ENCODE measurements around the gene RILPL1.
A peak's percentile ranks its signal among the peaks of the same experiment; 100 is the strongest.
"Not testable (repeated sequence)": the region's sequence is repeated elsewhere in the genome, so short reads cannot be mapped to it uniquely, and the experiment has no call there.

Gene RILPL1

DNA sequence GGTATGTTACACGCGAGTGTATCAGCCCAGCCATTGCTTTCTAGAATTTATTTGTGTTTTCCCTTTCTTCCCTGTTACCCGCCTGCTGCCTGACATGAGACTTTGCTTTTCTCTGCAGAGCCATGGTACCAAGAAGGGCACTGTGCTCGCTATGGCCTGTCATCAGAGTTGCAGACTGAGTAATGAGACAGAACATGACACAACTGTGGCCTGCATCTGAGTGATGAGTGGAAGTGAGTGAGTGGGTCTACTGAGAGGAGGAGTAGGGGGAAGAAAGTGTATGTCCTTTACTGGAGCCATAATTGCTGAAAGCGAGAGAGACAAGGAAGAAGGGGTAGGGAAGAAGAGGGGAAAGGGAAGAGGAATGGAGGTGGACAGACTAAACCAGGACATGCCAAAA lies 2.9 kb downstream of the RILPL1 start:
- peak in 1 of 56 donors; percentile 4 for DNase-seq

GRCh38 chr12:123529686-123530085 lies 3.8 kb downstream of the RILPL1 start:
- no peak for DNase-seq

DNA sequence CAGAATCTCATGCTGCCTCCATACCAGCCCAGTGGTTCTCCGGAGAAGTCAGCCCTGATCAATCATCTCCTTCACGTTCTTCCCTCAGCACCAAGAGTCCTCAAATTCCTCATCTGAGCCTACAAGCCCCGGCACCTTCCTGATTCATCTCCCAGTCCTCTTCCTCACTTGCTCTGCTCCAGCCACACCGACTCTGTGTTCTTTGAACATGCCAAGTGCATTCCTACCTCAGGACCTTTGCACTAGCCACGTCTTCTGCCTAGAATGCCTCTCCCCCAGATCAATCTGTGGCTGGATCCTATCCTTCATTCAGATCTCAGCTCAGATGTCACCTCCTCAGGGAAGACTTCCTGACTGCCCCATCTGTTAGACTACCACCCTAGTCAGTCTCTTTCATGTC lies 4.7 kb downstream of the RILPL1 start:
- DNase-seq = no peak

GRCh38 chr12:123526542-123527080 lies 6.9 kb downstream of the RILPL1 start:
- DNase-seq = no peak

- no peak for DNase-seq
These were observed 9.1 kb downstream of the RILPL1 start for GRCh38 chr12:123524378-123524777.

GRCh38 chr12:123523518-123523917 lies 10.0 kb downstream of the RILPL1 start:
- no peak for DNase-seq

- no peak for DNase-seq
These were observed 11.4 kb downstream of the RILPL1 start for GRCh38 chr12:123522164-123522563.

DNA sequence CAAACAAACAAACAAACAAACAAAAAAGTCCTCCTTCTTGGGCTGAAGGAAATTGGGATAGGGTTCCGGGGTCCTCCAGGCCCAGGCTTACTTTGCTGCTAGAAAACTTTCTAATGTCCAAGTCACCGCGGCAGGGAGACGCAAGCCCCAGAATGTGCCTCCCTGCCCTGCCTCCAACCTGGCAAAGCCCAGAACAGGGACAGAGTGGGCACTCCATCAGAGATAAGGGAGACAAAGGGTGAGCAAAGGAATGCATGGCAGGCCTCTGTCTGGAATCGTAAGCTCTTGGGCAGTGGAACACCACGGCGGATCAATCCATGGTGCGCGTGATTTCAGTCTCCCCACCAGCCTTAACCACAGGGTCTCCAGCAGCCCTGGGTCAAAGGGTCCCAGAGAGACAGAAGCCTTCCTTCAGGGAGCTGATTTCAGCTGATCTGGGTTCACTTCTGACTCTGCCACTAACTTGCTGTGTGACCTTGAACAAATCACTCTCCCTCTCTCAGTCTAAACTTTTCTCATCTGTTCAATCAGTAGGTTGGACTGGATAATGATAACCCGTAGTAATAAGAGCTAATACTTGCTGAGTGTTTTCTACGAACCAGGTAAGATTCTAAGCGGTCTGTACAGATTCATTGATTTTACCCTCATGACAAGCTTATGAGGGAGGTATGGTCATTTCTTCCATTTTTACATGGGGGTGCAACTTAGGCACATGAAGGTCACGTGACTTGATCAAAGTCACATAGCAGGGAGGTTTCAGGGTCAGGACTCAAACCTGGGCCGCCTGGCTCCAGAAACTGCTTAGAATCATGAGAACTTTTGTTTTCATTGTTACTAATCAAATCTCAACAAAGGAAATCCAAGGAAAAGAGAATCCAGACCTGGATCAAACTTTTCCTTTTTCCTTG lies 12.7 kb downstream of the RILPL1 start:
- no peak for DNase-seq

DNA sequence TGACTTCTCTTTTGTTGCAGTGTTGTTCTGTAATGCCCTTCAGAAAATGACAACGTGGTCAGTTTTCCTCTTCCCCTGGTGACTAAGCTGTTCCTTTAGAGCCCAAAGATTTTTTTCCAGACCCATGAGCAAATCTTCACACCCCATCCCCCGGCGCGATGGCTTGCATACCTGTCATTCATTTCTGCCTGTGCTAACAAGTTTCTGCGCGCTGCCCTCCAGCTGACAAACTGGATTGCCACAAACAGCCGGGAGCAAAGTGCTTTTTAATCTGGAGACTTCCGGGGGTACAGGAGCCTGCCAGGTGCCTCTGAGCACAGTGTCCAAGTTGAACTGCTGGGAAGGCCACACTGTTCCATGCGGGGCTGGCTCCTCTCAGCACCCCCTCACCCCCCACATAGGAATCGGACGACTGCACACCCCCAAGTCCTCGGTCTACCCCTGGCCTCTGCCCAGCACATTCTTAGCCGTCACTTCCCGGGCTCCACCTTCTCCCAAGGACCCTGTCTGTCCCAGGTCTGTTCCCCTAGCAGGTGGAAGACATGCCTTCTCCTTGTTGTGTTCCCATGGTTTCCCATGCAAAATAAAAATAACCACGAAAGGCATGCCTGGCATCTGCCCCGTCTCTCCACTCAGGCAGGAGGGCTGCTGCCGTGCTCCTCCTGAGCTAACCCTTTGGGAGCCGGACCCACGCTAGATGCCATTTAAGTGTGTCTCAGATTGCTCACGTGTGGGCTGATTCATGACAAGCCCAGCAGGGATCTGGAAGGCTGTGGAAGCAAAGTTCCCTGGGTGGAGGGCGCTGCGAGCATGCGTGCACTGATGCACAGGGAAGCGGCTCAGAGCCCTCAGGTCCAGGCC lies 14.1 kb downstream of the RILPL1 start:
- DNase-seq = peak in 15 of 56 donors; percentile 8 to 48 (median 14)

GRCh38 chr12:123516216-123516780 lies 17.2 kb downstream of the RILPL1 start:
- no peak for DNase-seq

GRCh38 chr12:123514582-123515221 lies 18.8 kb downstream of the RILPL1 start:
- DNase-seq = not testable (repeated sequence)

DNA sequence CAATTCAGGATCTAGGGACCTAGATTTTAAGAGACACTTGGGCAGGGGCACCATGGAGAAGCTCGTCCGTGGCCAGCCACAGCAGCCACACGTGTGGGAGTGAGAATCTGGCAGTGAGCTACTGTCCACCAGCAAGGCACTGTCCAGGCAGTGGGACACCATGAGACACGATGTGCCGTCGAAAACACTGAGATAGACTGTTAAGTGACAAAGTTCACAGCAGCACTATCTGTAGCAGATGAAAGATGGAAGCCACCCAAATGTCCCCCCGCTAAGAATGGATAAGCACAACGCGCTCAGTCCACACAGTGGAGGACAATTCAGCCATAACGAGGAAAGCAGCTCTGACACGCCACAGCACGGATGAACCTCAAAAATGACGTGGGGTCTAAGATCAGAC lies 19.7 kb downstream of the RILPL1 start:
- no peak for DNase-seq

DNA sequence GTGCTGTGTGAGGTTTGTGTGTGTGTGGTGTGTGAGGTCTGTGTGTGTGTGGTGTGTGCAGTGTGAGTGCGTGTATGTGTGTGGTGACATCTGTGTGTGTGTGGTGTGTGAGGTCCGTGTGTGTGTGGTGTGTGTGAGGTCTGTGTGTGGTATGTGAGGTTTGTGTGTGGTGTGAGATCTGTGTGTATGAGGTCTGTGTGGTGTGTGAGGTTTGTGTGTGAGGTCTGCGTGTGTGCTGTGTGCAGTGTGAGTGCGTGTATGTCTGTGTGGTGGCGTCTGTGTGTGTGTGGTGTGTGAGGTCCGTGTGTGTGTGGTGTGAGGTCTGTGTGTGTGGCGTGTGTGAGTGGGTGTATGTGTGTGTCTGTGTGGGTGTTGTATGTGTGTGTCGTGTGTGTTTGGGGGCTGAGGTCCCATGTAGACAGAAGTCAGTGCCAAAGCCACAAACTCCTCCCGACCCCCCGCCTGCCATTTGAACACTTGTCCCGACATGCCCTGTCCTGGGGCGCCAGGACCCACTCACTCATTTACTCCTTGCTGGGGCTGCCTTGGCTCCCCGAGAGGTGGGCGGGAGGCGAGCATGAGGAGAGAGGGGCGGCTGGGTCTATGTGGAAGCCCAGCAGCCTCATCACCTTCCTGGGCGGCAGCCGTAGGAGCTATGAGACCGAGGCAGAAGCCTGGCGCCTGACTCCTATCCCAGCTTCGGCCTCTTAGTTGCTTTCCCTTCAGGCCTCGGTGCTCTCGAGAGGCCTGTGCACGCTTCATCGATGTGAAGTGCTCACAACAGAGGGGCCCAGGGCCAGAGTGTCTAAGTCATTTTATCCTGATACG lies 20.5 kb downstream of the RILPL1 start:
- DNase-seq = no peak

DNA sequence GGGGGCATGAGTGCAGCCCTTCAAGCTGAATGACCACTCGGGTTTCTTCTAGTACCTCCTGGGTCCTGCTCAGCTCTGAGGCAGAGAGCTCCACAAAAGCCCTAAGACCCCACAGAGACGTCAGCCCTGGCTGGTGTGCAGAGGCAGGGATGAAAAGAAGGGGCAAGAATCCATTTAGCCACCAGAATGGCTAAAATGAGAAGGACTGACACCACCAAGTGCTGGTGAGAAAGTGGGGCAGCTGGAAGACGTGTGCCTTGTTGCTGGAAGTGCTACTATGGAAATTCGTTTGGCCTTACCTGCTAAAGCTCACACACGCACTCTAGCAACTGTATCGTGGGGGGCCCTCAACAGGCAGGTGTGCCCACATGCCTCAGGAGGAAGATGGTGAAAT lies 26.7 kb downstream of the RILPL1 start:
- no peak for DNase-seq

GRCh38 chr12:123506059-123506842 lies 27.3 kb downstream of the RILPL1 start:
- no peak for DNase-seq

DNA sequence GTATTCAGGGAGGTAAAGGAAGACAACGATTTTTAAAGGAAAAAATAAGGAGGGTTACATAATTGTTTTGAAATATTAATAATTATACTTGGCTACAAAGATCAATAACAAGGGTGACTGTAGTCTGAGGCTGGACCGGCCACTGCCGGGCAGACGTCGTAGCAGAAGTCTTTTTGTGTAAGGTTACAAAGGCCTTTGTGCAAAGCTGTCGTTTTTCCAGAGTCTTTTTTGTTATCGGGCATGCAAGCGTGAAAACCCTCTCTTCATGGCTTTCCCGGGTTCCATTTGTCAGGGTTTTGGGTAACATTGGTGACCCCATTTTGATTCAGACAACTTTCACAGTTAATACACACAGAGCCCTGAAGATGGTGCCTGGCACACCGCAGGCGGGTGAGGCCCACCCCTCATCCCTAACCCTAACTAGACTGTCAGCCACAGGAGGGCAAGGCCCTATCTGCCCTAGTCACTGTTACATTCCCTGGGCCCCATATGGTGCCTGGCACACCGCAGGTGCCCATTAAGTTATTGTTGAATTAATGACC lies 31.3 kb downstream of the RILPL1 start:
- peak in 25 of 56 donors; percentile 6 to 68 (median 21) for DNase-seq

- DNase-seq = no peak
These were observed 34.2 kb downstream of the RILPL1 start for GRCh38 chr12:123499332-123499731.

GRCh38 chr12:123498126-123498825 lies 35.2 kb downstream of the RILPL1 start:
- DNase-seq = no peak

Data from amygdala (tissue), 56 donors.